ENCODE data around the gene GGPS1. TPM values are rescaled to one million over a fixed set of nuclear protein-coding genes. Genes with fewer than 3 reads are reported as not detected.

Gene GGPS1
- total RNA-seq, 2 experiments from 2014 or later: 21.9 to 30.8 TPM

GRCh38 chr1:235339746-235340145, 11.4 kb downstream of the GGPS1 start:
- peaks cover 39% of the 10 kb centered on the region for H3K36me3 ChIP-seq (ENCODE audit: insufficient read depth, low read length)
- intact Hi-C loops (cut with micrococcal nuclease; ENCODE audit: unreplicated experiment): no loop called here
- no peaks in the 10 kb centered on the region for H3K4me1 ChIP-seq (ENCODE audit: insufficient read depth, low read length, poor library complexity, severe bottlenecking)
- ChIA-PET CTCF (ENCODE audit: unreplicated experiment) (no interaction called here), POLR2A (interaction anchor here (0.9 to 1.6 kb wide), 2 partner anchors 9 to 77 kb away, joined by 3 read pairs; no protein-coding TSS in a partner anchor)
- no peak overlapping the region for H3K27ac ChIP-seq (ENCODE audit: low read depth, low read length, poor library complexity, severe bottlenecking)
- H3K9me2 ChIP-seq (ENCODE audit: insufficient read depth, low read length): no peaks in the 10 kb centered on the region
- H3K4me2 ChIP-seq (ENCODE audit: low read length): no peak overlapping the region
- no peaks in the 10 kb centered on the region for H3K9me3 ChIP-seq (ENCODE audit: low read length)
- TF ChIP-seq, protein P1, sequence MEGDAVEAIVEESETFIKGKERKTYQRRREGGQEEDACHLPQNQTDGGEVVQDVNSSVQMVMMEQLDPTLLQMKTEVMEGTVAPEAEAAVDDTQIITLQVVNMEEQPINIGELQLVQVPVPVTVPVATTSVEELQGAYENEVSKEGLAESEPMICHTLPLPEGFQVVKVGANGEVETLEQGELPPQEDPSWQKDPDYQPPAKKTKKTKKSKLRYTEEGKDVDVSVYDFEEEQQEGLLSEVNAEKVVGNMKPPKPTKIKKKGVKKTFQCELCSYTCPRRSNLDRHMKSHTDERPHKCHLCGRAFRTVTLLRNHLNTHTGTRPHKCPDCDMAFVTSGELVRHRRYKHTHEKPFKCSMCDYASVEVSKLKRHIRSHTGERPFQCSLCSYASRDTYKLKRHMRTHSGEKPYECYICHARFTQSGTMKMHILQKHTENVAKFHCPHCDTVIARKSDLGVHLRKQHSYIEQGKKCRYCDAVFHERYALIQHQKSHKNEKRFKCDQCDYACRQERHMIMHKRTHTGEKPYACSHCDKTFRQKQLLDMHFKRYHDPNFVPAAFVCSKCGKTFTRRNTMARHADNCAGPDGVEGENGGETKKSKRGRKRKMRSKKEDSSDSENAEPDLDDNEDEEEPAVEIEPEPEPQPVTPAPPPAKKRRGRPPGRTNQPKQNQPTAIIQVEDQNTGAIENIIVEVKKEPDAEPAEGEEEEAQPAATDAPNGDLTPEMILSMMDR (conservative IDR thresholded peaks at IDR 0.05; ENCODE audit: low read length): no peak
- no peak for TF ChIP-seq EZH2phosphoT487 (IDR thresholded peaks at IDR 0.05; ENCODE audit: borderline replicate concordance, low read depth, low read length)
- H2AFZ ChIP-seq (ENCODE audit: low read length): no peak overlapping the region
- H4K20me1 ChIP-seq (ENCODE audit: insufficient read depth, low read length): no peaks in the 10 kb centered on the region; the same call in 1 of the 2 replicates
- BruUV-seq (replicated peaks): no TSS peak
- no peak for DNase-seq (ENCODE audit: low spot score)
- no peaks in the 10 kb centered on the region for H3K79me2 ChIP-seq (ENCODE audit: insufficient read depth, low read depth, low read length)
- no peak overlapping the region for H3K4me3 ChIP-seq (ENCODE audit: low read depth, low read length, poor library complexity, severe bottlenecking)

DNA sequence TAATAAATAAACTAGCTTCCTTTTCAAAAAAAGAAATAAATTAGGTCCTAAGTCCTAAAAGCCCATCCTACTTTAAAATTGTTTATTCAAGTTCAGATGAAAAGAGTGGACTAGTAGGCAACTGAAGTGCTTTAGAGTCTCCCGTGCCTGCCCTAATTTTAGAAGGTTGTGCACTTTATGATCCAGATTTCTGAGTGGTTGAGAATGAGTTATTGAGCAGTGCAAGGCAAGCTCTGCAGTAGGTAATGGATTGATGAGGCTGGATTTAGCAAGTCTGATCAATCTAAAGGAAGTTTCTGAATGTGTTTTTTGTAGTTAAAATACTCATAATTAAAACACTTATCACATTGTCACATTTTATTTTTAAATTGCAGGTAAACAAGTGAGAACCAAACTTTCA, 13.0 kb downstream of the GGPS1 start:
- no peaks in the 10 kb centered on the region for H3K79me2 ChIP-seq (ENCODE audit: insufficient read depth, low read depth, low read length)
- no TSS peak for BruUV-seq (replicated peaks)
- H3K9me2 ChIP-seq (ENCODE audit: insufficient read depth, low read length): no peaks in the 10 kb centered on the region
- no peak overlapping the region for H3K4me2 ChIP-seq (ENCODE audit: low read length)
- no peak for DNase-seq (ENCODE audit: low spot score)
- ChIA-PET CTCF (ENCODE audit: unreplicated experiment) (no interaction called here), POLR2A (interaction anchor here (0.7 to 0.9 kb wide), 2 partner anchors 11 to 1445 kb away, joined by 3 to 4 read pairs; no protein-coding TSS in a partner anchor)
- H3K4me3 ChIP-seq (ENCODE audit: low read depth, low read length, poor library complexity, severe bottlenecking): no peak overlapping the region
- H3K9me3 ChIP-seq (ENCODE audit: low read length): no peaks in the 10 kb centered on the region
- H3K4me1 ChIP-seq (ENCODE audit: insufficient read depth, low read length, poor library complexity, severe bottlenecking): no peaks in the 10 kb centered on the region
- H3K27ac ChIP-seq (ENCODE audit: low read depth, low read length, poor library complexity, severe bottlenecking): no peak overlapping the region
- peaks cover 28% of the 10 kb centered on the region for H3K36me3 ChIP-seq (ENCODE audit: insufficient read depth, low read length)
- no peak overlapping the region for H2AFZ ChIP-seq (ENCODE audit: low read length)
- no peak for TF ChIP-seq EZH2phosphoT487 (IDR thresholded peaks at IDR 0.05; ENCODE audit: borderline replicate concordance, low read depth, low read length)
- TF ChIP-seq, protein P1 (conservative IDR thresholded peaks at IDR 0.05; ENCODE audit: low read length): no peak
- intact Hi-C loops (cut with micrococcal nuclease; ENCODE audit: unreplicated experiment): no loop called here
- no peaks in the 10 kb centered on the region for H4K20me1 ChIP-seq (ENCODE audit: insufficient read depth, low read length)

- CTCF ChIA-PET (ENCODE audit: unreplicated experiment): no interaction called here
- BruUV-seq (replicated peaks): no TSS peak
Measured at GRCh38 chr1:235342039-235342438, 13.7 kb downstream of the GGPS1 start.

More at GRCh38 chr1:235342039-235342438, 13.7 kb downstream of the GGPS1 start:
- intact Hi-C loops (cut with micrococcal nuclease; ENCODE audit: unreplicated experiment): no loop called here
- no peak overlapping the region for H3K4me2 ChIP-seq (ENCODE audit: low read length)
- H3K4me3 ChIP-seq (ENCODE audit: low read depth, low read length, poor library complexity, severe bottlenecking): no peak overlapping the region
- H3K79me2 ChIP-seq (ENCODE audit: insufficient read depth, low read depth, low read length): no peaks in the 10 kb centered on the region
- TF ChIP-seq, protein P1 (conservative IDR thresholded peaks at IDR 0.05; ENCODE audit: low read length): no peak
- TF ChIP-seq EZH2phosphoT487 (IDR thresholded peaks at IDR 0.05; ENCODE audit: borderline replicate concordance, low read depth, low read length): no peak
- no peak overlapping the region for H3K27ac ChIP-seq (ENCODE audit: low read depth, low read length, poor library complexity, severe bottlenecking)
- no peaks in the 10 kb centered on the region for H3K9me3 ChIP-seq (ENCODE audit: low read length)
- H3K4me1 ChIP-seq (ENCODE audit: insufficient read depth, low read length, poor library complexity, severe bottlenecking): no peaks in the 10 kb centered on the region
- POLR2A ChIA-PET: interaction anchor here (0.9 to 1.4 kb wide), 2 partner anchors 8 to 12 kb away, joined by 3 to 5 read pairs; no protein-coding TSS in a partner anchor
- no peaks in the 10 kb centered on the region for H4K20me1 ChIP-seq (ENCODE audit: insufficient read depth, low read length)
- H3K9me2 ChIP-seq (ENCODE audit: insufficient read depth, low read length): no peaks in the 10 kb centered on the region
- H2AFZ ChIP-seq (ENCODE audit: low read length): no peak overlapping the region
- peaks cover 23% of the 10 kb centered on the region for H3K36me3 ChIP-seq (ENCODE audit: insufficient read depth, low read length)
- DNase-seq (ENCODE audit: low spot score): no peak
